Endometrium (tissue), 2 donors: Measurements from ENCODE around the gene CELF4.

Experiments used
- FAIRE-seq: peaks from 2 replicates; lab custom pipeline; 2012; peaks lifted over from hg19 to GRCh38; lab: Jason Lieb, UNC
- donor health status: control.
- donor health status: control.

The CELF4 gene

DNA sequence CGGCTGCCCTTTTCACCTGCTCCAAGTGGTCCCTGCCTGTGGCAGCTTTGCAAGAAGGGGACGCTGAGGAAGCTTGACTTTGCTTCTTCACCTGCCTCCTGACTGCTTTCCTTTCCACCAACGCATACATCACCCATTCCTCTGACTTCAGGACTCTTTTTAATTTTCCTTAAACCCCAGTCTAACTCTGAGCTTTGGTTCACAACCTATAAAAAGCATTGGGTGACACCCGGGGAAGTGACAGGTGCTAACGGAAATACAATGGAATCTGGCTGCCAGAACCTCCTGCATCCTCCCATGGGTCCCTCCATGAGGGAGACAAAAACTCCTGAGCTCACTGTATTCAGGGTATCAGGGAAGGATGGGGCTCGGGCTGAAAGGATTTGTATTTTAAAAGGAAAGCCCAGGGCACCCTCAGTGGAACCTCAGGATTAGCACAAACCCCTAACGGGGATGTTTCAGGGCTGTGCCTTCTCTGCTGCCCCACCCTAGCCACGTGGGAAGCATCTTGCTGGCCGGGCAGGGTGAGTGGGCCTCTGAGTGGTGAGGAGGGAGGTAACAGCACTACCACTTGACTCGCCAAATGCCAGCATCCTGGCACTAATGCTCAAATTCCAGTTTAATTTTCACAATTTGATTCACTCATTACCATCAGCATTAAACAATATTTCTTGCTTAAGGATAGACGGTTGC is 284.8 kb downstream of the CELF4 start:
- FAIRE-seq: no peak

GRCh38 chr18:37277804-37278203 is 287.8 kb downstream of the CELF4 start:
- FAIRE-seq: no peak

DNA sequence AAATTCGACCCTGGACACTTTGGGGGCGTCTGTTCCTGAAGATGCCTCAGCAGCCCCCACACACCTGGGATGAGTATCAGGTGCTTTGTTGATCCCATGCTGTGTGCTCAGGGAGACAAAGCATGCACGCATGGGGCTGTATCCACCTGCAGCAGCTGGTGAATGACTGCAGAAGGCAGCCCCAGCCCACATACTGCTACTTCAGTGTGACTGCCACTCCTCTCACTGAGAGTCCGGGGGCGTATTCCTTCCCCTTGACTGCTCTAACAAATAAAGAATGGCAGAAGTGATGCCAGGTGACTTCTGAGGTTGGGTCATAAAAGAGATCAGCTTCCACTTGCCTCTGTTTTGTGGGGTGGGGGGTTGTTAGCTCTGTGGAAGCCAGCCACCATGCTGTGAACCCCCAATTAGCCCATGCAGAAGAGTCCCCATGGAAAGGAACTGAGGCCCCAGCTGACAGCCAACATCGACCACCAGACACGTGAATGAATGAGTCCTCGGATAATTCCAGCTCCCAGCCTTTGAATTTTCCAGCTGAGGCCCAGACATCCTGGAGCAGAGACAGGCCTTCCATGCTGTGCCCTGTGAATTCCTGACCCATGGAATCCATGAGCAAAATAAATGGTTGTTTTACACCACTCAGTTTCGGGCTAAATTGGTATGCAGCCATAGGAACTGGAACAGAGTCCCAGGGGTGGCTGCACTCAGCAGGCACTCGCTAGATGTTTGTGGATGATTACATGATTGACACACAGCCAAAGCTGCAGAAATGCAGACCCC is 289.3 kb downstream of the CELF4 start:
- FAIRE-seq: no peak

DNA sequence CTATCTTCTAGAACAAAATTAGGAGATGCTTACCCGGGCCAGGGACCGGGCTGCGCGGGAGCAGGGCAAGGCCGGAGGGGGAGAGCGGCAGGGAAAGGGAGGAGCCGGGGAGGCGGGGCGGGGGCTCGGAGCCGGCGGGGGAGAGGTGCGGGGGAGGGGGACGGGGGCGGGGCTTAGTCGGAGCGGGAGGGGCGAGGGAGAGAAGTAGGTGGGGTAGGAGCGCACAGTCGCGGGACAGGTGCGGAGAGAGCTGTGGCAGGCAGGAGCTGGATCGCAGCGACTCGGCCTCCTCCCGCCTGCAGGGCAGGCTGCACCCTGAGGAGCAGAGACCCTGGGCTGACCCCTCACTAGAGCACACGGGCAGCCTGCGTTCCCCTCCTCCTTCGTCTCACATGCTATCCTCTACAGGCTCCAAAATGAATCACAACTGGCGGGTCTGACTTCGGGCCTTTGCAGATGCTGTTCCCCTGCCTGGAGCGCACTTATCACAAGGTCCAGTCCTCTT is 290.3 kb downstream of the CELF4 start:
- no peak for FAIRE-seq

DNA sequence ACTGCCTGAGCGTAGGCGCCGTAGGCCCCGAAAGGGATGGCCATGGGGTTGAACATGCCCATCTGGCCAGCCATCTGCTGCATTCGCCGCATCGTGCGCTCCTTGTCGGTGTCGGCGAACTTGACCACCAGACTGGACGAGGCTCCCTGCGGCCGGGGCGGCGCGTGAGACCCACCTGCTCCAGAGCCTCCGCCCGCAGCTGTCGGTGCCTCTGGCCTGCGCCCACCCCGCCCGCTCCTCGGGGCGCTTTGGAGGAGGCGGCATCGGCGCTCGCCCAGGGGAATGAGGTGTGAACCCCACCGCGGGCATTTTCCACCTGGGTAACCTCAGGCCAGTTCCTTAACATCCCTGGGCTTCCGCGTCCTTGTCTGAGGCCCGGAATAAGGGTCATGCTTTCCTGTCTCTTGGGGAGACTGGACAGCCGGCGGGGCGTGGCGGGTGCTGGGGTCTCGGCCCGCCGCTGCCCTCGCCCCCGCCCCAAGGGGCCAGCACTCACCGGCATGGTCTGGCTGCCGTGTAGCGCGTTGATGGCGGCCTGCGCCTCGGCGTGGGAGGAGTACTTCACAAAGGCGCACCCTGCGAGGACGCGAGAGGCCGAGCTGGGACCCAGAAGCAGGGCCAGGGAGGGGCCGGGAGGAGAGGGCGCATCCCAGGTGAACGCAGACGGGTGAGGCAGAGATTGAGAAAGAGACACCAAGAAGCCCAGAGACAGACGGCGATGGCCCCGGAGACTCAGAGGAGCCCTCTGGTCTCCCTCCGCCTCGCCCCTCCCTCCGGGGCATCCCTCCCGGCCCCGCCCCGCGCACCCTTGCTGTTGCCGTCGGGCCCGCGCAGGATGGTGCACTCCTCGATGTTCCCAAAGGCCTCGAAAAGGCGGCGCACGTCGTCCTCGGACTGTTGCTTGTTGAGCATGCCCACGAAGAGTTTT is 291.0 kb downstream of the CELF4 start:
- FAIRE-seq: no peak

DNA sequence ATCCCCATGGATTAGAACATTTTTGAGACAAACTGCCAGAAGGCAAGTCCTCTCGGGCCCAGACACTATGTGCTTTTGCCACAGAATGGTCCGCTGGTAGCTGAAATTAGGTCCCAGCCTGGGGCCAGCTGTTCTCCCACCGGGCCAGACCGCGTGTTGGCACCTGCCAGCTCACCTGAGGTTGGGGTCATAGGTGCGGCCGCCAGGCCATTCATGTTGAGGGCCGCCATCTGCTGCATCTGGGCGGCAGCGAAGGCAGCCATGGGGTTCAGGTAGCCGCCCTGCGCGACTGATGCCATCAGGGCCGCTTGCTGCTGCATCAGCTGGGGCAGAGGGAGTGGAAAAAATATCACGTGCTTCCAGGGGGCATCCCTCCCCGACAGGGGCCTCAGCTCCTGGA is 292.8 kb downstream of the CELF4 start:
- FAIRE-seq: no peak

DNA sequence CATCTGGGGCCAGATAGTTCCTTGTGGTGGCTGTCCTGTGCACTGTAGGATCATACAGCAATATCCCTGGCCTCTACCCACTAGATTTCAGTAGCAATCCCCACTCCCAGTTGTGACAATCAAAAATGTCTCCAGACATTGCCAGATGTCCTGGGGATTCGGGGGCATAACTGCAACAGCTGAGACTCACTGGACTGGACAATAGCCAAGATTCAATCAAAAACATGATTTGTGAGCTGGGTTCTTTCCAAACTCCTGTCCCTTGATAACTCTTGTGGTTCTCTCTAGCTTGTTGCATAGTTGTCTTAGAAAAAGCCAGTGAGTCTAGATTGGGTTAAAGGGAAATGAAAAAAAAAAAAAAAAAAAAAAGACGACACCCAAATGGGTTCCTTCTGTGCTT is 293.4 kb downstream of the CELF4 start:
- FAIRE-seq: no peak

- no peak for FAIRE-seq
These were observed 294.9 kb downstream of the CELF4 start for GRCh38 chr18:37270666-37271052.

DNA sequence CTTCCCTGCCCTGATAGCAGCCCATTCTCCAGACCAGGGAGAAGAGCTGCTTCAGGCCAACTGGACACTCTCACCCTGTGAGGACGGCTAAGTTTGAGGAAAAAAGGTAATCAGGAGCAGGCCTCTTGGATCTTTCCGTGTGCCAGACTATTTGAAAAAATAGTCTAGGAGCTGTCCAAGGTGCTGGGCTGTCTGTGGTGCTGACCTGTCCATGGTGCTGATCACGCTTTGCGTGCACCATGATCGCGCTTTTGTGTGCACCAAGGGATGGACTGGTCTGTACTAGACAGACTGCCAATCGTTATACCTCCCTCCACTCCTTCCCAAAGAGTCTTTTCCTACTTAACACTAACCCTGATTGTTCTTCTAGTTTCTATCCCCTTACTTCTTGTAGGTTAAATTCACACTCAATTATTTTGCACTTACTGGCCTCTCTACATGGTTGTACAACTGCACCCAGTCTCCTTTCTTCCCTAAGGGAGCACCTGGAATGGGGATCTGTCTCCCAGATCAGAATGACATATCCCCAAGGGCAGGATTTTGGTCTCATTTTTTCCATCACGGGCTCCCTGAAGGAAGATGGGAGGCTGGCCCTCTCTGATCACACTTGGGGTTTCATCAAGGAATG is 295.4 kb downstream of the CELF4 start:
- no peak for FAIRE-seq

GRCh38 chr18:37266290-37266689 is 299.3 kb downstream of the CELF4 start:
- no peak for FAIRE-seq

GRCh38 chr18:37265382-37265781 is 300.2 kb downstream of the CELF4 start:
- FAIRE-seq: no peak

DNA sequence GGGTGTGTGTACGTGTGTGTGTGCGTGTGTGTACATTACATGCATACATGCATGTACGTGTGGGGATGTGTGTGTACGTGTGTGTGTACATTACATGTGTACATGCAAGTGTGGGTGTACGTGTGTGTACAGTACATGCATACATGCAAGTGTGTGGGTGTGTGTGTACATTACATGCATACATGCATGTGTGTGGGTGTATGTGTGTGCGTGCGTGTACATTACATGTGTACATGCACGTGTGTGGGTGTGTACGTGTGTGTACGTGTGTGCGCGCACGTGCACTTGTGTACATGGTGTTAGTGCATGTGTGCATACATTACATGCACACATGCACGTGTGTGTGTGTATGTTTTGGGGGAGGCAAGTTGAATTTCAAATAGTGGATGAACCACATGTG is 300.6 kb downstream of the CELF4 start:
- no peak for FAIRE-seq

DNA sequence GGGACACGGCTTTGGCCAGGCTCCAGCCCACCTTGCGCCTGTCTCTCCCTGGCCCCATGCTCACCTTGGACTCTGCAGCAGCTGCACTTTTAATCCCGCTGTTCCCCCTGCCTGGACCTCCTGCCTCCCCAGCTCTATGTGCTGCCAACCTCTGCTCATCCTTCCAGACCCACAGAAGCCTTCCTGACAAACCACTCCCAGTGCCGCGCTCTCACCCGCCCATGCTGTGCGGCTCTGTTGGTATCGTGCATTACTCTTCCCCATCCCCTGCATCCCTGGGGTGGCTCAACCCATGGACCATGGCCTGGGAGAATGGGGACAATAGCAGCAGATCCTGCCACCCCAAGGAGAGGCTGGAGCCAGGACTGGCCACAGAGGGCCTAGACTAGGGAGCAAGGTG is 303.6 kb downstream of the CELF4 start:
- FAIRE-seq: no peak

GRCh38 chr18:37261246-37261840 is 304.3 kb downstream of the CELF4 start:
- no peak for FAIRE-seq

- no peak for FAIRE-seq
These were observed 305.1 kb downstream of the CELF4 start for GRCh38 chr18:37260367-37261093.

DNA sequence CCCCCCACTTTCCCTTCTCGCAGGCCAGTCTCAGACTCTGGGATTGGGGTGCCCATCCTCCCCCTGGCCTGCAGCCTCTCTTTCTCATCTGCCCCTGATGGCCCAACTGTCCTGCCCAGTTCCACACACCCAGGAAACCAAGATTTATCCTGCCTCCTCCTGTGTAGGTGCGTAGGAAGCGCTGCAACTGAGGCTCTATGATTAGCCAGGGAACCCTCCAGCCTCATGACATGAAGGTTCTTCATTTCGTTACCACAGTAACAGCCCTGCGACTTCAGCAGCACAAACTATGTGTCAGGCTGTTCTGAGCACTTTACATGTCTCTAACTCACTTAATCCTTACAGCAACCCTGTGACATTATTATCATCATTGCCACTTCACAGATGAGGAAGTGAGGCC is 305.9 kb downstream of the CELF4 start:
- no peak for FAIRE-seq

GRCh38 chr18:37258819-37259218 is 306.8 kb downstream of the CELF4 start:
- FAIRE-seq: no peak

DNA sequence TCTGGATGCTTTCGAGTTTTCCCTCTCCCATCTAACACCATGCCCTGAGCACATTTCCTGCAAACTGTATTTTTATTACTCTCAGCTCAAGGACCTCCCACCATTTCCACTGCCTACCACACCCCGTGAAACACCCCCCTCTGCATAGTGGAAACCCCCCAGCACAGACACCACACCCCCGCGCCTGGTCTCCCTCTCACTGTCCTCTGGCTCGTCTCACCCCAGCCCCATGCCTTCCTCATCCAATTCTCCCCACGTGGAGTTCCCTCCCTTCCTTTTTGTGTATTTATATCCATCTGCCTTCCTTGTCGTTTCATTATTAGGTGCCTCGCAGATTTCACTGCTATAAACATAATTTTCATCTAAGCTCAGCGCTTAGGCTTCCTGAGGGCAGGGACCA is 307.5 kb downstream of the CELF4 start:
- no peak for FAIRE-seq

GRCh38 chr18:37254973-37255372 is 310.6 kb downstream of the CELF4 start:
- FAIRE-seq: no peak

- FAIRE-seq: no peak
These were observed 311.3 kb downstream of the CELF4 start for GRCh38 chr18:37254236-37254754.
